ENCODE results near the gene OTULIN.

GRCh38 chr5:14713476-14714390 is 49.2 kb downstream of the OTULIN start:
- TF ChIP-seq CTCF (optimal IDR thresholded peaks at IDR 0.05 in 1 of 3, IDR thresholded peaks at IDR 0.05 in 1 of 3, conservative IDR thresholded peaks at IDR 0.05 in 1 of 3; ENCODE audit: extremely low read depth in 1 of 3, insufficient read depth in 2 of 3, low read length in 3 of 3), result no peak
- TF ChIP-seq EZH2 (IDR thresholded peaks at IDR 0.05; ENCODE audit: low read length), result no peak
